SH-SY5Y (cell line): ENCODE results near the gene YWHAG.

Experiments
- GATA2 ChIP-seq: IDR thresholded peaks from 2 replicates; pipeline ENCODE4 v1.6.1; 2011; ENCODE audit warnings: mild to moderate bottlenecking, low read depth, low read length
- GATA3 ChIP-seq: IDR thresholded peaks from 2 replicates; pipeline ENCODE4 v1.6.1; 2011; ENCODE audit warnings: low read depth, mild to moderate bottlenecking, low read length, moderate library complexity

Gene YWHAG

GRCh38 chr7:76301000-76301399 is 57.8 kb downstream of the YWHAG start:
- no peak for TF ChIP-seq GATA3
- TF ChIP-seq GATA2: no peak

- no peak for TF ChIP-seq GATA3
- TF ChIP-seq GATA2: no peak
These were observed 58.5 kb downstream of the YWHAG start for GRCh38 chr7:76300166-76300731.

- TF ChIP-seq GATA2 (no peak), GATA3 (no peak)
These were observed 61.7 kb downstream of the YWHAG start for GRCh38 chr7:76296743-76297740.

GRCh38 chr7:76294344-76295024 is 64.3 kb downstream of the YWHAG start:
- no peak for TF ChIP-seq GATA3
- no peak for TF ChIP-seq GATA2

GRCh38 chr7:76293407-76293901 is 65.3 kb downstream of the YWHAG start:
- no peak for TF ChIP-seq GATA3
- TF ChIP-seq GATA2: no peak

GRCh38 chr7:76292213-76292573 is 66.6 kb downstream of the YWHAG start:
- TF ChIP-seq GATA2 (no peak), GATA3 (no peak)

- TF ChIP-seq GATA2 (no peak), GATA3 (no peak)
These were observed 67.2 kb downstream of the YWHAG start for GRCh38 chr7:76291351-76292212.

- TF ChIP-seq GATA2 (no peak), GATA3 (no peak)
These were observed 71.9 kb downstream of the YWHAG start for GRCh38 chr7:76286842-76287403.

- TF ChIP-seq GATA2 (no peak), GATA3 (no peak)
These were observed 73.0 kb downstream of the YWHAG start for GRCh38 chr7:76285604-76286374.

GRCh38 chr7:76283254-76284159 is 75.3 kb downstream of the YWHAG start:
- TF ChIP-seq GATA2: no peak
- TF ChIP-seq GATA3: no peak

- TF ChIP-seq GATA2 (no peak), GATA3 (no peak)
These were observed 76.2 kb downstream of the YWHAG start for GRCh38 chr7:76282344-76283253.
